ENCODE measurements around the gene DOCK4. TPM values are rescaled to one million over a fixed set of nuclear protein-coding genes. Genes with fewer than 3 reads are reported as not detected.

Gene DOCK4
- total and polyA plus RNA-seq, 4 donors = 7.2 to 48.9 (median 12.8) TPM

GRCh38 chr7:111732923-111733322, 473.3 kb downstream of the DOCK4 start:
- TF ChIP-seq MAX (IDR thresholded peaks at IDR 0.05) (no peak), FOXA1 (IDR thresholded peaks at IDR 0.05) (no peak), ZBTB33 (IDR thresholded peaks at IDR 0.05) (no peak), FOXA2 (IDR thresholded peaks at IDR 0.05) (no peak), JUND (IDR thresholded peaks at IDR 0.05) (no peak), EGR1 (IDR thresholded peaks at IDR 0.05; ENCODE audit: low read depth in 2 of 2) (no peak), GABPA (IDR thresholded peaks at IDR 0.05 in 1 of 2, conservative IDR thresholded peaks at IDR 0.05 in 1 of 2) (no peak), RAD21 (IDR thresholded peaks at IDR 0.05) (no peak), ATF3 (IDR thresholded peaks at IDR 0.05) (no peak), HNF4A (conservative IDR thresholded peaks at IDR 0.05) (no peak), SP1 (IDR thresholded peaks at IDR 0.05) (no peak), RXRA (IDR thresholded peaks at IDR 0.05) (no peak), YY1 (IDR thresholded peaks at IDR 0.05) (no peak), REST (IDR thresholded peaks at IDR 0.05) (no peak), HNF4G (IDR thresholded peaks at IDR 0.05) (no peak)
- H3K27ac ChIP-seq (ENCODE audit: low read depth in 1 of 2, low read length in 2 of 2) = no peak overlapping the region
- no peak for DNase-seq (ENCODE audit: low spot score)
- no peaks in the 10 kb centered on the region for H3K27me3 ChIP-seq (ENCODE audit: control insufficient read depth in 4 of 4, insufficient read depth in 4 of 4, low read length in 3 of 4)
- WGBS = 93% methylated on average over 4 of the region's 4 CpGs
- peaks cover 3 to 38% (median 21%) of the 10 kb centered on the region in 4 donors for H3K36me3 ChIP-seq (ENCODE audit: control insufficient read depth in 4 of 4, insufficient read depth in 3 of 4, low read depth in 1 of 4, low read length in 3 of 4)
- no peak overlapping the region for H3K4me3 ChIP-seq (ENCODE audit: low read depth in 1 of 3, low read length in 3 of 3)
- no peak overlapping the region for H3K9ac ChIP-seq (ENCODE audit: low read depth in 1 of 2, low read length in 2 of 2)
- H3K4me1 ChIP-seq (ENCODE audit: control insufficient read depth in 4 of 4, insufficient read depth in 4 of 4, low read length in 3 of 4) = no peaks in the 10 kb centered on the region
- H3K9me3 ChIP-seq (ENCODE audit: control insufficient read depth in 4 of 4, low read length in 3 of 4) = no peaks in the 10 kb centered on the region

GRCh38 chr7:111730476-111731300, 475.5 kb downstream of the DOCK4 start:
- no peak for DNase-seq (ENCODE audit: low spot score)
- Histone ChIP-seq H3K9ac (ENCODE audit: low read depth in 1 of 2, low read length in 2 of 2) (no peak overlapping the region), H3K4me3 (ENCODE audit: low read depth in 1 of 3, low read length in 3 of 3) (no peak overlapping the region), H3K27ac (ENCODE audit: low read depth in 1 of 2, low read length in 2 of 2) (no peak overlapping the region), H3K4me1 (ENCODE audit: control insufficient read depth in 4 of 4, insufficient read depth in 4 of 4, low read length in 3 of 4) (no peaks in the 10 kb centered on the region), H3K36me3 (ENCODE audit: control insufficient read depth in 4 of 4, insufficient read depth in 3 of 4, low read depth in 1 of 4, low read length in 3 of 4) (peaks cover 3 to 38% (median 21%) of the 10 kb centered on the region in 4 donors), H3K27me3 (ENCODE audit: control insufficient read depth in 4 of 4, insufficient read depth in 4 of 4, low read length in 3 of 4) (no peaks in the 10 kb centered on the region), H3K9me3 (ENCODE audit: control insufficient read depth in 4 of 4, low read length in 3 of 4) (no peaks in the 10 kb centered on the region)
- TF ChIP-seq SP1 (IDR thresholded peaks at IDR 0.05) = no peak
- no peak for TF ChIP-seq ZBTB33 (IDR thresholded peaks at IDR 0.05)
- peak; percentile 55 to 66 for TF ChIP-seq RAD21 (IDR thresholded peaks at IDR 0.05)
- TF ChIP-seq RXRA (IDR thresholded peaks at IDR 0.05) = no peak
- peak; percentile 15 for TF ChIP-seq CTCF (IDR thresholded peaks at IDR 0.05; ENCODE audit: low read depth, low read length, missing input control)
- WGBS = 92% methylated on average over 13 of the region's 13 CpGs

Measured in liver (tissue), 9 donors.